Sigmoid colon (tissue), 7 donors: Measurements from ENCODE around the gene GPBAR1. TPM values are rescaled to one million over a fixed set of nuclear protein-coding genes. Genes with fewer than 3 reads are reported as not detected.

Source experiments
- DNase-seq: peaks from one replicate; pipeline ENCODE4 v3.0.0-alpha.2; 2019
- H3K27ac ChIP-seq, 4 donors: fragments of 200-600 bp; sonication (generic); one replicate each; pipeline ENCODE4 v1.5.1; 2016 to 2019; ENCODE audit warnings: mild to moderate bottlenecking in 1 of 4
- H3K27me3 ChIP-seq, 3 donors: fragments of 200-600 bp; sonication (generic); one replicate each; pipeline ENCODE4 v1.5.1; 2019; ENCODE audit warnings: mild to moderate bottlenecking in 1 of 3
- H3K36me3 ChIP-seq, 4 donors: fragments of 200-600 bp; sonication (generic); one replicate each; pipeline ENCODE4 v1.5.1; 2016 to 2019
- H3K4me1 ChIP-seq, 4 donors: fragments of 200-600 bp; sonication (generic); one replicate each; pipeline ENCODE4 v1.5.1; 2017 to 2019
- H3K4me3 ChIP-seq, 4 donors: fragments of 200-600 bp; sonication (generic); one replicate each; pipeline ENCODE4 v1.5.1; 2017 to 2019; ENCODE audit warnings: mild to moderate bottlenecking in 2 of 4, moderate library complexity in 1 of 4
- H3K9me3 ChIP-seq, 4 donors: fragments of 200-600 bp in 3 of 4; sonication (generic) in 3 of 4; one replicate each; pipeline versions ENCODE4 v1.5.1 to v1.6.1; 2013 to 2019
- EP300 ChIP-seq, 4 donors: sonication (generic); formaldehyde crosslinking; IDR thresholded peaks; one replicate each; pipeline ENCODE4 v1.6.1; 2017; ENCODE audit warnings: antibody characterized with exemption in 4 of 4
- POLR2A ChIP-seq, 2 donors: fragments of 450-650 bp; IDR thresholded peaks; one replicate each; pipeline ENCODE4 v1.6.1; 2016; ENCODE audit warnings: antibody characterized with exemption in 2 of 2, mild to moderate bottlenecking in 2 of 2, moderate library complexity in 2 of 2
- POLR2AphosphoS5 ChIP-seq, 4 donors: sonication (generic); formaldehyde crosslinking; IDR thresholded peaks; one replicate each; pipeline ENCODE4 v1.6.1; 2017; ENCODE audit warnings: antibody characterized with exemption in 4 of 4
- WGBS, 2 donors: extraction: QIAGEN DNeasy Blood & Tissue Kit; methylation state at CpG; one replicate each; pipeline ENCODE4 v1.1.7; 2013; 5-methylcytosine and 5-hydroxymethylcytosine counted together
- intact Hi-C: fragments of 100-400 bp; cut with DNase I; formaldehyde crosslinking; loops from one replicate; pipeline ENCODE4 v1.15.1; 2023
- polyA plus RNA-seq, 3 donors: library from polyadenylated mRNA; stranded (reverse); fragments of 200-250 nt; gene quantifications; one replicate each; pipeline ENCODE4 v1.2.3, GENCODE V29; 2013
- total RNA-seq, 4 donors: library from RNA; depleted of rRNA; stranded (reverse); fragments of >200 nt; gene quantifications; one replicate each; pipeline ENCODE4 v1.1.0, GENCODE V29; 2016
- TF ChIP-seq, protein P1 (sequence below), 4 experiments: fragments of 450-650 bp in 3 of 4; fragments of 200-600 bp in 1 of 4; IDR thresholded peaks; one replicate each; pipeline ENCODE4 v1.5.1; 2016 to 2019; ENCODE audit warnings: antibody characterized with exemption in 4 of 4, mild to moderate bottlenecking in 3 of 4, moderate library complexity in 2 of 4
- donor health status: healthy with polysubstance abuse.
- donor health status: Bipolar disorder and iron deficiency.
- donor health status: healthy.

GPBAR1 gene
- total and polyA plus RNA-seq, 7 donors: 0.60 to 7.1 (median 3.1) TPM

- intact Hi-C loops: no loop called here
- Histone ChIP-seq H3K27me3 (no peaks in the 10 kb centered on the region), H3K4me3 (no peak overlapping the region), H3K9me3 (no peaks in the 10 kb centered on the region), H3K4me1 (peaks cover 0 to 43% (median 25%) of the 10 kb centered on the region in 4 donors), H3K36me3 (peaks cover 0 to 98% (median 44%) of the 10 kb centered on the region in 4 donors), H3K27ac (peak overlapping the region in 3 of 4 donors; percentile 40 to 66 (median 59))
- WGBS, 2 donors: 48 to 60% methylated on average over 4 of the region's 4 CpGs
- TF ChIP-seq POLR2AphosphoS5 (IDR thresholded peaks at IDR 0.05) (no peak), POLR2A (IDR thresholded peaks at IDR 0.05) (no peak), EP300 (IDR thresholded peaks at IDR 0.05) (no peak)
- TF ChIP-seq, protein P1, sequence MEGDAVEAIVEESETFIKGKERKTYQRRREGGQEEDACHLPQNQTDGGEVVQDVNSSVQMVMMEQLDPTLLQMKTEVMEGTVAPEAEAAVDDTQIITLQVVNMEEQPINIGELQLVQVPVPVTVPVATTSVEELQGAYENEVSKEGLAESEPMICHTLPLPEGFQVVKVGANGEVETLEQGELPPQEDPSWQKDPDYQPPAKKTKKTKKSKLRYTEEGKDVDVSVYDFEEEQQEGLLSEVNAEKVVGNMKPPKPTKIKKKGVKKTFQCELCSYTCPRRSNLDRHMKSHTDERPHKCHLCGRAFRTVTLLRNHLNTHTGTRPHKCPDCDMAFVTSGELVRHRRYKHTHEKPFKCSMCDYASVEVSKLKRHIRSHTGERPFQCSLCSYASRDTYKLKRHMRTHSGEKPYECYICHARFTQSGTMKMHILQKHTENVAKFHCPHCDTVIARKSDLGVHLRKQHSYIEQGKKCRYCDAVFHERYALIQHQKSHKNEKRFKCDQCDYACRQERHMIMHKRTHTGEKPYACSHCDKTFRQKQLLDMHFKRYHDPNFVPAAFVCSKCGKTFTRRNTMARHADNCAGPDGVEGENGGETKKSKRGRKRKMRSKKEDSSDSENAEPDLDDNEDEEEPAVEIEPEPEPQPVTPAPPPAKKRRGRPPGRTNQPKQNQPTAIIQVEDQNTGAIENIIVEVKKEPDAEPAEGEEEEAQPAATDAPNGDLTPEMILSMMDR (IDR thresholded peaks at IDR 0.05): no peak
- no peak for DNase-seq
Observed at GRCh38 chr2:218229851-218230250, 31.0 kb upstream of the GPBAR1 start.

DNA sequence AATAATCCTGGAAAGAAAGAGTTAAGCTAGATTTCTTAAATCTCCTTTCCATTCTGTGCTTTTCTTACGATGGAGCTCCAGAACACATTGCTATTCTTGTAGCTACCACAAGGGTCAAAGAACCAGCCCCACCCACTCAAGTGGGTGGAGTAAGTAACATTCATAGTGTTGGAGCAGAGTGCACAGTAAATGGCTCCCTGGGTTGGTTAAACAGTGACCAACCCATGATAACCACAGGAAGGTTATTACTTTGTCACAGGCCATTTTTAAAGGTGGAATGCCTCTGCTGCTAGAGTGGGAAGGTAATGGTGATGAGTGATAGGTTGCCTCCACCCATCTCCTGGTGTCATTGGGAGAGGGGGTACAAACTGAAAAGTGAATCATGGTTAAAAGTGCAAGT, 29.9 kb upstream of the GPBAR1 start:
- no peak for TF ChIP-seq POLR2A (IDR thresholded peaks at IDR 0.05)
- TF ChIP-seq, protein P1 (IDR thresholded peaks at IDR 0.05): peak in 1 of 4 experiments; percentile 10
- Histone ChIP-seq H3K4me1 (peaks cover 0 to 43% (median 25%) of the 10 kb centered on the region in 4 donors), H3K9me3 (no peaks in the 10 kb centered on the region), H3K36me3 (peaks cover 0 to 98% (median 44%) of the 10 kb centered on the region in 4 donors), H3K27ac (no peak overlapping the region), H3K4me3 (no peak overlapping the region), H3K27me3 (no peaks in the 10 kb centered on the region)
- no peak for DNase-seq
- 0 to 4% methylated on average over 1 of the region's 1 CpG for WGBS, 2 donors
- intact Hi-C loops: no loop called here

GRCh38 chr2:218233543-218233942, 27.3 kb upstream of the GPBAR1 start:
- TF ChIP-seq EP300 (IDR thresholded peaks at IDR 0.05): no peak
- TF ChIP-seq POLR2AphosphoS5 (IDR thresholded peaks at IDR 0.05): no peak
- intact Hi-C loops: no loop called here
- DNase-seq: no peak
- Histone ChIP-seq H3K27ac (no peak overlapping the region), H3K4me3 (no peak overlapping the region), H3K36me3 (peaks cover 6 to 98% (median 49%) of the 10 kb centered on the region in 4 donors), H3K9me3 (no peaks in the 10 kb centered on the region), H3K27me3 (no peaks in the 10 kb centered on the region), H3K4me1 (peaks cover 0 to 39% (median 24%) of the 10 kb centered on the region in 4 donors)
- WGBS, 2 donors: 86 to 92% methylated on average over 4 of the region's 4 CpGs

GRCh38 chr2:218234521-218234920, 26.3 kb upstream of the GPBAR1 start:
- no peak overlapping the region for H3K4me3 ChIP-seq
- H3K27ac ChIP-seq: no peak overlapping the region
- DNase-seq: no peak
- peaks cover 16 to 98% (median 56%) of the 10 kb centered on the region in 4 donors for H3K36me3 ChIP-seq
- no peaks in the 10 kb centered on the region for H3K27me3 ChIP-seq
- WGBS, 2 donors: 45 to 53% methylated on average over 3 of the region's 3 CpGs
- TF ChIP-seq EP300 (IDR thresholded peaks at IDR 0.05): no peak
- peaks cover 0 to 29% (median 16%) of the 10 kb centered on the region in 4 donors for H3K4me1 ChIP-seq
- H3K9me3 ChIP-seq: no peaks in the 10 kb centered on the region
- intact Hi-C loops: no loop called here

DNA sequence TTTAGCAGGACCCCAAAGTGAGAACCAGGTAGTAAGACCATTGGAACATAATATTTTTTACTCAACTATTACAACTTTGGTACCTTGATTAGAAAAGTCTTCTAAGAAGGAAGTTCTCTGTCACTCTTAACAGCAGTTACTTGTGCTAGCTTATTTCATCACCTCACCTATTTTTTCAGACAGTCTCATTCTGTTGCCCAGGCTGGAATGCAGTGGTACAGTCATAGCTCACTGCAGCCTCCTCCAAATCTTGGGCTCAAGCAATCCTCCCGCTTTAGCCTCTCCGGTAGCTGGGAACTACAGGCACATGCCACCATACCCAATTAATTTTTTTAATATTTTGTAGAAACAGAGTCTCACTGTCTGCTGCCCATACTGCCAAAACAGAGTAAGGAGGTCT, 25.8 kb upstream of the GPBAR1 start:
- peaks cover 0 to 24% (median 14%) of the 10 kb centered on the region in 4 donors for H3K4me1 ChIP-seq
- H3K27me3 ChIP-seq: no peaks in the 10 kb centered on the region
- no peak overlapping the region for H3K27ac ChIP-seq
- no peak for TF ChIP-seq EP300 (IDR thresholded peaks at IDR 0.05)
- TF ChIP-seq POLR2AphosphoS5 (IDR thresholded peaks at IDR 0.05): no peak
- TF ChIP-seq, protein P1 (IDR thresholded peaks at IDR 0.05): no peak
- TF ChIP-seq POLR2A (IDR thresholded peaks at IDR 0.05): no peak
- H3K36me3 ChIP-seq: peaks cover 17 to 98% (median 61%) of the 10 kb centered on the region in 4 donors
- H3K4me3 ChIP-seq: no peak overlapping the region
- no peak for DNase-seq
- 98 to 99% methylated on average over 2 of the region's 2 CpGs for WGBS, 2 donors
- intact Hi-C loops: no loop called here
- H3K9me3 ChIP-seq: no peaks in the 10 kb centered on the region

- no peak overlapping the region for H3K4me3 ChIP-seq
- DNase-seq: no peak
- no peak overlapping the region for H3K27ac ChIP-seq
- peaks cover 28 to 98% (median 58%) of the 10 kb centered on the region in 4 donors for H3K36me3 ChIP-seq
- peaks cover 0 to 13% (median 5%) of the 10 kb centered on the region in 4 donors for H3K4me1 ChIP-seq
- no peaks in the 10 kb centered on the region for H3K27me3 ChIP-seq
- no peak for TF ChIP-seq POLR2AphosphoS5 (IDR thresholded peaks at IDR 0.05)
- TF ChIP-seq, protein P1 (IDR thresholded peaks at IDR 0.05): no peak
- no peak for TF ChIP-seq EP300 (IDR thresholded peaks at IDR 0.05)
- TF ChIP-seq POLR2A (IDR thresholded peaks at IDR 0.05): no peak
- H3K9me3 ChIP-seq: no peaks in the 10 kb centered on the region
- intact Hi-C loops: no loop called here
- 93 to 96% methylated on average over 4 of the region's 4 CpGs for WGBS, 2 donors
Observed at GRCh38 chr2:218236829-218237228, 24.0 kb upstream of the GPBAR1 start.
